HG03457 (cell line): ENCODE data around the gene DSG3.
"Not testable (repeated sequence)": the region's sequence is repeated elsewhere in the genome, so short reads cannot be mapped to it uniquely, and the experiment has no call there.

Source experiments
- ATAC-seq: cut with Tn5 transposase; IDR thresholded peaks from one replicate; pipeline ENCODE4 v1.9.1; 2021; ENCODE audit warnings: moderate number of reproducible peaks; ENCODE audit not compliant: unreplicated experiment

DSG3 gene

GRCh38 chr18:31491586-31491985, 44.0 kb downstream of the DSG3 start:
- ATAC-seq = no peak

GRCh38 chr18:31492671-31493070, 45.1 kb downstream of the DSG3 start:
- no peak for ATAC-seq

- no peak for ATAC-seq
These were observed 45.6 kb downstream of the DSG3 start for GRCh38 chr18:31493171-31493570.

- no peak for ATAC-seq
These were observed 46.4 kb downstream of the DSG3 start for GRCh38 chr18:31493941-31494340.

GRCh38 chr18:31494705-31495244, 47.2 kb downstream of the DSG3 start:
- ATAC-seq = not testable (repeated sequence)

- peak; percentile 4 for ATAC-seq
These were observed 49.9 kb downstream of the DSG3 start for GRCh38 chr18:31497404-31497835.

- ATAC-seq = peak; percentile 42
These were observed 50.5 kb downstream of the DSG3 start, which contains the start of gene DSG2 for GRCh38 chr18:31497836-31498573. TSS of gene DSG2 (plus strand) at chr18:31498177. CDS start at chr18:31498252, 75 bp downstream.

GRCh38 chr18:31498574-31499524, 51.3 kb downstream of the DSG3 start:
- ATAC-seq = no peak

- peak; percentile 88 for ATAC-seq
These were observed 52.6 kb downstream of the DSG3 start for GRCh38 chr18:31500051-31500688.

- no peak for ATAC-seq
These were observed 55.5 kb downstream of the DSG3 start for GRCh38 chr18:31503011-31503410.

GRCh38 chr18:31504455-31505147, 57.1 kb downstream of the DSG3 start:
- ATAC-seq = no peak

- ATAC-seq = no peak
These were observed 57.6 kb downstream of the DSG3 start for GRCh38 chr18:31505156-31505555.

GRCh38 chr18:31506024-31506742, 58.6 kb downstream of the DSG3 start:
- no peak for ATAC-seq

GRCh38 chr18:31507124-31507523, 59.6 kb downstream of the DSG3 start:
- ATAC-seq = not testable (repeated sequence)

GRCh38 chr18:31508781-31509180, 61.2 kb downstream of the DSG3 start:
- ATAC-seq = no peak

- ATAC-seq = no peak
These were observed 62.0 kb downstream of the DSG3 start for GRCh38 chr18:31509571-31509970.

- no peak for ATAC-seq
These were observed 62.8 kb downstream of the DSG3 start for GRCh38 chr18:31510319-31510718.

GRCh38 chr18:31511098-31511497, 63.6 kb downstream of the DSG3 start:
- no peak for ATAC-seq

- no peak for ATAC-seq
These were observed 64.7 kb downstream of the DSG3 start for GRCh38 chr18:31512203-31512764.
